Omental fat pad (tissue), 4 donors: ENCODE data around the gene NPPC. TPM values are rescaled to one million over a fixed set of nuclear protein-coding genes. Genes with fewer than 3 reads are reported as not detected.

Source experiments
- ATAC-seq: fragments of 150-250 bp; one replicate; pipeline ENCODE4 v1.9.1; 2016; ENCODE audit warnings: mild to moderate bottlenecking, moderate library complexity; ENCODE audit not compliant: low FRiP score
- DNase-seq: peaks from one replicate; pipeline ENCODE4 v3.0.0-alpha.2; 2019; ENCODE audit warnings: low spot score
- CTCF ChIP-seq, 3 donors: fragments of 450-650 bp; IDR thresholded peaks; one replicate each; pipeline ENCODE4 v1.5.1; 2016 to 2017; ENCODE audit warnings: antibody characterized with exemption in 3 of 3, mild to moderate bottlenecking in 3 of 3, moderate library complexity in 2 of 3
- total RNA-seq, 4 donors: library from RNA; depleted of rRNA; stranded (reverse); fragments of >200 nt; gene quantifications; one replicate each; pipeline ENCODE4 v1.1.0, GENCODE V29; 2016

Gene NPPC
- total RNA-seq, 4 donors from 2014 or later = not detected

- ATAC-seq = no peak
- TF ChIP-seq CTCF (IDR thresholded peaks at IDR 0.05) = no peak
- DNase-seq = no peak
Observed at GRCh38 chr2:231931481-231931915, 5.3 kb upstream of the NPPC start.

GRCh38 chr2:231930593-231931281, 4.5 kb upstream of the NPPC start:
- no peak for ATAC-seq
- no peak for DNase-seq

GRCh38 chr2:231929961-231930592, 3.9 kb upstream of the NPPC start:
- no peak for TF ChIP-seq CTCF (IDR thresholded peaks at IDR 0.05)
- no peak for DNase-seq
- ATAC-seq = no peak

More at GRCh38 chr2:231930593-231931281, 4.5 kb upstream of the NPPC start:
- TF ChIP-seq CTCF (IDR thresholded peaks at IDR 0.05) = no peak

- no peak for DNase-seq
- TF ChIP-seq CTCF (IDR thresholded peaks at IDR 0.05) = no peak
- ATAC-seq = no peak
Observed at GRCh38 chr2:231928901-231929725, 2.9 kb upstream of the NPPC start.

- TF ChIP-seq CTCF (IDR thresholded peaks at IDR 0.05) = no peak
- ATAC-seq = no peak
- DNase-seq = no peak
Observed at GRCh38 chr2:231928481-231928880, 2.3 kb upstream of the NPPC start.

GRCh38 chr2:231927566-231927890, 1.3 kb upstream of the NPPC start:
- no peak for DNase-seq
- no peak for TF ChIP-seq CTCF (IDR thresholded peaks at IDR 0.05)

More at GRCh38 chr2:231927566-231927890, 1.3 kb upstream of the NPPC start:
- ATAC-seq = no peak
